HEK293T (cell line): ENCODE results near the gene OR52E8.

Experiments
- CTCF ChIA-PET: fragments of 350-600 bp; formaldehyde crosslinking; extraction: SDS; loops from one replicate; lab custom pipeline; 2021; ENCODE audit warnings: antibody characterized with exemption, inconsistent platforms; lab: Yijun Ruan, JAX
- POLR2A ChIA-PET: fragments of 350-600 bp; formaldehyde crosslinking; extraction: SDS; loops from one replicate; lab custom pipeline; 2020; ENCODE audit warnings: antibody characterized with exemption, inconsistent platforms; lab: Yijun Ruan, JAX
- DNase-seq: peaks from one replicate; pipeline ENCODE4 v3.0.0; 2012; ENCODE audit warnings: mixed read lengths; ENCODE audit errors: extremely low spot score
- ARNT ChIP-seq: fragments of 450-650 bp; IDR thresholded peaks from 2 replicates; pipeline ENCODE4 v1.6.1; 2017; ENCODE audit warnings: mild to moderate bottlenecking
- BHLHE40 ChIP-seq: fragments of 450-650 bp; IDR thresholded peaks from 2 replicates; pipeline ENCODE4 v1.6.1; 2016; ENCODE audit warnings: mild to moderate bottlenecking, moderate library complexity, borderline replicate concordance
- CTBP1 ChIP-seq: fragments of 450-650 bp; IDR thresholded peaks from 2 replicates; pipeline ENCODE4 v1.6.1; 2016; ENCODE audit warnings: borderline replicate concordance
- ELF4 ChIP-seq: fragments of 450-650 bp; IDR thresholded peaks from 2 replicates; pipeline ENCODE4 v1.6.1; 2017; ENCODE audit warnings: antibody characterized with exemption
- FOXA1 ChIP-seq: fragments of 450-650 bp; IDR thresholded peaks from 2 replicates; pipeline ENCODE4 v1.6.1; 2016; ENCODE audit warnings: mild to moderate bottlenecking
- FOXK2 ChIP-seq: fragments of 450-650 bp; IDR thresholded peaks from 2 replicates; pipeline ENCODE4 v1.6.1; 2016; ENCODE audit warnings: mild to moderate bottlenecking
- FOXM1 ChIP-seq: fragments of 450-650 bp; IDR thresholded peaks from 2 replicates; pipeline ENCODE4 v1.6.1; 2017; ENCODE audit warnings: mild to moderate bottlenecking, borderline replicate concordance
- HDGF ChIP-seq: fragments of 450-650 bp; IDR thresholded peaks from 2 replicates; pipeline ENCODE4 v1.6.1; 2017; ENCODE audit warnings: antibody characterized with exemption, borderline replicate concordance
- L3MBTL2 ChIP-seq: fragments of 450-650 bp; conservative IDR thresholded peaks from 2 replicates; pipeline ENCODE4 v1.6.1; 2016; ENCODE audit warnings: mild to moderate bottlenecking
- LEF1 ChIP-seq: fragments of 450-650 bp; IDR thresholded peaks from 2 replicates; pipeline ENCODE4 v1.6.1; 2017; ENCODE audit warnings: mild to moderate bottlenecking, borderline replicate concordance
- NFRKB ChIP-seq: fragments of 450-650 bp; IDR thresholded peaks from 2 replicates; pipeline ENCODE4 v1.6.1; 2016; ENCODE audit warnings: mild to moderate bottlenecking, moderate library complexity
- PKNOX1 ChIP-seq: fragments of 450-650 bp; IDR thresholded peaks from 2 replicates; pipeline ENCODE4 v1.6.1; 2016
- SP1 ChIP-seq: fragments of 450-650 bp; IDR thresholded peaks from 2 replicates; pipeline ENCODE4 v1.6.1; 2017
- SUZ12 ChIP-seq: fragments of 450-650 bp; IDR thresholded peaks from 2 replicates; pipeline ENCODE4 v1.6.1; 2016; ENCODE audit warnings: mild to moderate bottlenecking
- TARDBP ChIP-seq: fragments of 450-650 bp; IDR thresholded peaks from 2 replicates; pipeline ENCODE4 v1.6.1; 2016
- ZNF384 ChIP-seq: fragments of 450-650 bp; IDR thresholded peaks from 2 replicates; pipeline ENCODE4 v1.6.1; 2016

OR52E8 gene

GRCh38 chr11:5815534-5815933, 42.0 kb downstream of the OR52E8 start:
- TF ChIP-seq ARNT (no peak), SUZ12 (no peak)
- CTCF ChIA-PET: no interaction called here
- no peak for DNase-seq
- POLR2A ChIA-PET: no interaction called here

GRCh38 chr11:5809905-5810795, 47.3 kb downstream of the OR52E8 start:
- TF ChIP-seq FOXK2: no peak
- no peak for TF ChIP-seq ARNT
- no peak for TF ChIP-seq FOXA1
- TF ChIP-seq TARDBP: no peak
- no peak for TF ChIP-seq L3MBTL2
- no peak for TF ChIP-seq CTBP1
- no peak for TF ChIP-seq SUZ12
- TF ChIP-seq SP1: no peak
- TF ChIP-seq LEF1: no peak
- no peak for TF ChIP-seq ZNF384
- no peak for TF ChIP-seq HDGF
- TF ChIP-seq FOXM1: no peak
- TF ChIP-seq NFRKB: no peak
- no peak for TF ChIP-seq BHLHE40
- no peak for TF ChIP-seq PKNOX1
- no peak for TF ChIP-seq ELF4
- DNase-seq: no peak
- POLR2A ChIA-PET: no interaction called here
- CTCF ChIA-PET: interaction anchor here (1.2 kb wide), 1 partner anchor 81 kb away, joined by 4 read pairs; no protein-coding TSS in a partner anchor

- TF ChIP-seq FOXK2 (no peak), HDGF (no peak), CTBP1 (no peak), NFRKB (no peak), ARNT (no peak), FOXA1 (no peak), SP1 (no peak), L3MBTL2 (no peak), FOXM1 (no peak), ZNF384 (no peak)
- POLR2A ChIA-PET: no interaction called here
- no peak for DNase-seq
- CTCF ChIA-PET: interaction anchor here (0.5 to 1.2 kb wide), 2 partner anchors 82 to 689 kb away, joined by 3 to 4 read pairs; no protein-coding TSS in a partner anchor
Measured at GRCh38 chr11:5809122-5809519, 48.4 kb downstream of the OR52E8 start.

- CTCF ChIA-PET: no interaction called here
- peak; percentile 55 for DNase-seq
- POLR2A ChIA-PET: no interaction called here
- TF ChIP-seq CTBP1 (no peak), ARNT (no peak)
Measured at GRCh38 chr11:5808500-5809121, 48.9 kb downstream of the OR52E8 start, which contains the start of gene OR52N2. TSS of gene OR52N2 (plus strand) at chr11:5808924. CDS start at chr11:5820336, 11,412 bp downstream.

GRCh38 chr11:5807580-5807979, 49.9 kb downstream of the OR52E8 start:
- no peak for DNase-seq
- POLR2A ChIA-PET: no interaction called here
- CTCF ChIA-PET: interaction anchor here (1.1 kb wide), 1 partner anchor 11 kb away, joined by 3 read pairs; no protein-coding TSS in a partner anchor
- no peak for TF ChIP-seq LEF1
- no peak for TF ChIP-seq BHLHE40
- no peak for TF ChIP-seq PKNOX1
- no peak for TF ChIP-seq ZNF384
- no peak for TF ChIP-seq FOXA1
- TF ChIP-seq TARDBP: no peak
- TF ChIP-seq SUZ12: no peak
- TF ChIP-seq SP1: no peak
